ENCODE measurements around the gene ADGRL3.

The ADGRL3 gene

DNA sequence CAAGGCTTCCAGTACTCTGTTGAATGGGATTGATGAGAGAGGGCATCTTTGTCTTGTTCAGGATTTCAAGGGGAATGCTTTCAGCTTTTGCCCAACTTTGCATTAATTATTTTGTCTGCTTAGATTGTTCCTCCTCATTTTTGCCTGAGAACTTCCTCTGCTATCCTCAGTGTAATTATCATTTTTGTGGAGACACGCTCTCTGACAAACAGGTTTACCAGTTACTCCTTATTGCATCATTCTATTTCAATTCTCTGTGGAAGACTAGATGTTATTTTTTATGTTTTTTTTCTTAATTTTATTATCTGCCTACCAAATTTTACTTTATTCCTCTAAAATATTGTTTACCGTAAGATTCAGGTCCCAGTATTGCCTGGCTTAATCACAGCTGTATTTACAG lies 349.2 kb downstream of the ADGRL3 start:
- DNase-seq (ENCODE audit: low read depth, low spot score), result no peak

GRCh38 chr4:61553557-61554125 lies 353.5 kb downstream of the ADGRL3 start:
- no peak for DNase-seq (ENCODE audit: low read depth, low spot score)

DNA sequence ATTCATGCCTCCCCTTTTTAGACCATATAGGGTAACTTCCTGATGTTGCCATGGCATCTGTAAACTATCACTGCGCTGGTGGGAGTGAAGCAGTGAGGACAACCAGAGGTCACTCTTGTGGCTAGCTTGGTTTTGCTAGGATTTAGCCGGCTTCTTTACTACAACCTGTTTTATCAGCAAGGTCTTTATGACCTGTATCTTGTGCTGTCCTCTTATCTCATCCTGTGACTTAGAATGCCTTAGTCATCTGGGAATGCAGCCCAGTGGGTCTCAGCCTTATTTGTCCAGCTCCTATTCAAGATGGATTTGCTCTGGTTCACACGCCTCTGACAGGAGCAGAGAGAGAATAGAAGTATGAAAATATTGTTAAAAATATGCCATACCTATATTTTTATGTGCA lies 355.7 kb downstream of the ADGRL3 start:
- DNase-seq (ENCODE audit: low read depth, low spot score), result no peak

DNA sequence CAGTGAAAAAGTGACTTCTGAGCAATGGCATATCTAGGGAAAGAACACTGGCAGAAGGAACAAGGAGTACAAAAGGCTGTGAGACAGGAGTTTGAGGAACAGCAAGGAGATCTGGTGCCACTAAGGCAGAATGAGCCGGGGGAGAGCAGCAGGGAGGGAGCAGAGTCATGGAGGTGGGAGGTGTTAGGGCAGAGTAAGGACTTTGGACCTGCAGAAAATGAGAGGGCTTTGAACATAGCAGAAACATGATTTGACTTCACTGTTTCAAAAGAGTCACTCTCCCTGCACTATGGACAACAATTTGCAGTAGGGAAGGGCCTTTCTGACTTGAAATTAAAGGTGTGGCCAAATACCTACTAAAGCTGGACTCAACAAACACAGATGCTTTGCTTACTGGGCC lies 356.2 kb downstream of the ADGRL3 start:
- no peak for DNase-seq (ENCODE audit: low read depth, low spot score)

DNA sequence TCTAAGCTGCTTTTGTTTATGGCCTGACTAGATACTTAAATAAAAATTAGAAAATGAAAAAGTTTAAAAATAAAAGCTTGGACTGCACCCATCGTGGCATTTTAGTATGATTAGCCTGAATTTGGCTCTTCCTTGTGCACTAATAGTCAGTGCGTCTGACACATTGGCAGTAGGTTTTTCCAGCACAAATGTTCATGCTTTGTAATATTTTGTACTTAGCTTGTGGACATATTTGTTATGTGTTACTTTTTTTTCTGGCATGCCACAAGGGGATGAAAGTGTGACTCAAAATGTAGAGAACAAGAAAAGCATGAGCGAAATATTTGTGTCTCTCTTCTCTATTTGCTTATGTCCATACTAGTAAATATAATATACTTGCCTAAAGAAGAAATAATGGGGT lies 359.3 kb downstream of the ADGRL3 start:
- no peak for DNase-seq (ENCODE audit: low read depth, low spot score)

DNA sequence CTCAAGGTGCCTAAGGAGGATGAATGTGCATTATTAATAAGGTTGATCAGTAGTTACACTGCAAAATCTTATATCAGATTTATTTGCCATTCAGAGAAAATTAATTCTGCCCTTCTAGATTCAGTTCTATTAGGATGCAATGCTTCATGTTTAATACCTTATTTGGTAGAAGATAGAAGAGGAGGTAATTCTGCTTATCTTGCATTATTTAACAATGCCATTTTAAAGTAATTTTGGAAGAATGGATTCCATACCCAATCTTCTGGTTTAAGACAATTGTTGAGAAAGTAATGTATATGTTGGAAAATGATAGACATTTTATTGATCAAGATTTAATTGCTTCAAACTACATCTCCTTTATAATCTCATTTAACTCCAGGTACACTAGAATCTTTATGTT lies 360.9 kb downstream of the ADGRL3 start:
- DNase-seq (ENCODE audit: low read depth, low spot score), result no peak

GRCh38 chr4:61571761-61572559 lies 371.8 kb downstream of the ADGRL3 start:
- no peak for DNase-seq (ENCODE audit: low read depth, low spot score)

DNA sequence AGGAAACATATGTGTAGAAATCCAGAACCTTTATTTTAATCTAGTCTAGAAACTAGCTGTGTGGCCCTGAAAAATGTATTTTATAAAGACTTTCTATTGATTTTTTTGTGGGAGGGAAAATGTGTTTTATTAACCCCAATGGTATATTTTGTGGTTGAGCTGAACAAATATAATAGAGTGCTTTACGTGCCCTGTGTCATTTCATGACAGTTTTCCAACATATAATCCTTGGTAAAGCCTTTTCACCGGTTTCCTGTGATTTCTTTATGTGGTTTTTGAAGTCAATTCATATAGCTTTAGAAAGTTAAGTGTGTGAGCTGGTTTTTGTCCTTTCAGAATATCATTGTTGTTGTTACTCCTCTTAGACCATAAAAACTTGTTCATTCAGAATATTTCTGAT lies 375.7 kb downstream of the ADGRL3 start:
- no peak for DNase-seq (ENCODE audit: low read depth, low spot score)

DNA sequence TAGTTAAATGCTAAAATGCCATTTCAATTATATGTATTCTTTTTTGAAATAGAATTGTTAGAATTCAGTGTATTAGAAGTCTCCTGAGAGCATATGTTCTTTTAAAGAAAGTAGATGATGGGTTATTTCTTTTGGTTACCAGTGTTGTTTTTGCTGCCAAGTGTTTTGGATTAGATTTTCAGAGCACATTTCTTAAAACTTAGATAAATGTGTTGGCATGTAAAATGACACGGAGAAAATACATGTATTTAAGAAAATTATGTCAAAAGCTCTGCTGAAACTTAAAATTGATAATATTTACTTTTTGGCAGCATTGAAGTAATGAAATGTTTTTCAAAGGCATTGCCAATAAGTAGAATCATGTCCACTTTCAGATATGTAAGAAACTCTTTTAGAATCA lies 379.7 kb downstream of the ADGRL3 start:
- no peak for DNase-seq (ENCODE audit: low read depth, low spot score)

- no peak for DNase-seq (ENCODE audit: low read depth, low spot score)
Measured at GRCh38 chr4:61580721-61581377, 380.7 kb downstream of the ADGRL3 start.

GRCh38 chr4:61583696-61584095 lies 383.6 kb downstream of the ADGRL3 start:
- no peak for DNase-seq (ENCODE audit: low read depth, low spot score)

GRCh38 chr4:61588621-61589402 lies 388.7 kb downstream of the ADGRL3 start:
- DNase-seq (ENCODE audit: low read depth, low spot score), result no peak

DNA sequence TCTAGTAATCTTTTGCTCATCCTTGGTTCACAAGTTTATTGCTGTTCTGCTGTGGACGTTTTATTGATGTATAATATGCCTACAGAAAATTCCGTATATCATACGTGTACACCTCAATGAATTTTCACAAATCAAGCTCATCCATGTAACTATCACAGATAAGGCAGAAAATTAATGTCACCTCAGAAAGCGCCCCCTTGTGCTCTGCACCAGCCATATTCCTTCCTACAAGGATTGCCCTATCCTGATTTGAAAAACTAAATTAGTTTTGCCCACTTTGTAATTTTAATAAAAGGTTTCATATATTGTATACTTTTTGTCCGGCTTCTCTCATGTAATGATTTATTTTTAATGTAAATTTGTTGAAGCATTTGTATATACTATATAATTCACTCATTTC lies 390.8 kb downstream of the ADGRL3 start:
- DNase-seq (ENCODE audit: low read depth, low spot score), result no peak

- DNase-seq (ENCODE audit: low read depth, low spot score), result no peak
Measured at GRCh38 chr4:61596606-61597340, 396.6 kb downstream of the ADGRL3 start.

DNA sequence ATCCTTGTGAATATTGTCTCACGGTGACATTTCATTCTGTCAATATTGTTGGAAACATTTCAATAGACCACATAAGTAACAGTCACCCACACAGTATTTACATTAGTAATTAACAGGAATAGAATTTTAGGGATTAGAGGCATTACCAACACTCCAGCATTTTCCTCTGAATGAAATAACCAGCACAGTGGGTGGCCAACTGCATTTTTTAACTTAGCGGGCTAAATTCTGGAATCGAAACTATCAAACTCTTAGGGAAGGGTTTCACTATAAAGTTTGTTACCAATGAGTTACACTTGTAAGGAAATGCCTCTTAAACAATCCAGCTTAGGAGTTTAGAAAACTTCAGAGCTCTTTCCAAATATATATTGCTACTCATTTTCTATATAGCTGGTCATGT lies 403.0 kb downstream of the ADGRL3 start:
- no peak for DNase-seq (ENCODE audit: low read depth, low spot score)

DNA sequence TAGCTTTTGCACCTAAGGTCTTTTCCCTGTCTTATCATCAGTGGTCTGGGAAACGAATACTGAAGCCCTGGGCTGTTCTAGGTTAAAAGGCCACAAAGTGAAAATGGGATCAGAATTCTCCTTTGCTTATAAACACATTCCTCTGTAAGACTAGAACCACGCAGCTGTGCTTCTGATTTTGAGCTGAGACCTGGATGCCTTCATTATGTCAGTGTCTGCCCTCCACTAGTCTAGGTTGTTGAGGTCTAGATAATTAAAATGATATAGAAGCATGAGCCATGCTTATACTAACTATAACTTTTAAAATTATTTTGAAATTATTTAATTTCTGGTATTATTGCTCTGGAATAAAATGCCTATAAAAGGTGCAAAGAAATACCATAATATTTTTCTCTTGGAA lies 403.9 kb downstream of the ADGRL3 start:
- no peak for DNase-seq (ENCODE audit: low read depth, low spot score)

- DNase-seq (ENCODE audit: low read depth, low spot score), result no peak
Measured at GRCh38 chr4:61605984-61606383, 405.9 kb downstream of the ADGRL3 start.

DNA sequence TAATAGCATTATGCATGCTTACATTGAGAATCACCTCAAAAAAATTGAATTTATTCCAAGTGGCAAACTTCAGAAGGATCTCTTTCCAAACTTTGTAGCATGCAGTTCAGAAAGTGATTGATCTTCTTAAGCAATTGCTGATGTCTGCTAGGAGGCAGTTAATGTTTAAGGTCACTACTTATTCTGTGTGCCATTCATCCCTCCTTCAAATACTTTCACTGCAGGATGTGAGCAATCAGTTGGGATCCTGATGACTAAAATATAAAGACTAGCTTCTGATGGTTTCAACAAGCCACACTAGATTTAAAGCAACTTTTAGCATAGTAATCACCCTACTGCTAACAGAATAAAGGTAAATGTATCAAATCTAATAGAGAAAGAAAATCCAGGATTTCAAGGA lies 414.1 kb downstream of the ADGRL3 start:
- no peak for DNase-seq (ENCODE audit: low read depth, low spot score)

DNA sequence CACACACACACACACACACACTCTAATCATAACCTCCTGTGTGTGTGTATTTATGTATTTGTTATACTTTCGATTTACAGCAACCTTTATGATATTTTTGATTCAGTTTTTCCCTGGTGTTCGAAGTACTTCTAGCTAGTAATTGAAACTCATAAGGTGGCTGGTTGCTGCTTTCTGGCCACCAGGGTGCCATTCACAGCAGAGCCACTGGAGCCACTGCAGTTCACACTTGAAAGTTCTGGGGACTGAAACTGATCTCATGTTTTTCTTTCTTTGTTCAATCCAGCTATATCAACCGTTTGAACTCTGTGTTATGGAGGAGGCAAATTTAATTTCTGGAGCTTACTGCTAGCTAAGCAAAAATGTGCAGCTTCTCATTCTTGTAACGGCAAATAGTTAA lies 419.4 kb downstream of the ADGRL3 start:
- no peak for DNase-seq (ENCODE audit: low read depth, low spot score)

DNA sequence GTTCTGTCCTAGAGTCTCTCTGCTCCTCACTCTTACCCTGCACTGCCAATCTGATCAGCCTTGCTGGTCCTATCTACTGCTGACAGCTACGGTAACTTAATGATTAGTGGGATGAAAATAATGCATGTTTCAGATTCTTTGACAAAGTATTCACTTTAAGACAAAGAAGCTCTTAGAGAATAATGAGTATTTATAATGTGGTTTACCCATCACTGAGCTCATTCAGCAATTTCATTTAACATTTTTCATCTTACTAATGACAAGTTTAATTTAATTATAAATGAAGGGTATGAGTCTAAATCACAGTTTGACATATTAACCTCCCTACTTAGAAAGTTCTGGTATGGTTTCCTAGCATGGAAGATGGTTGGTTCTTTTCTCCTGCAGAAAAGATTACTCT lies 428.2 kb downstream of the ADGRL3 start:
- DNase-seq (ENCODE audit: low read depth, low spot score), result no peak

- DNase-seq (ENCODE audit: low read depth, low spot score), result no peak
Measured at GRCh38 chr4:61628727-61629126, 428.6 kb downstream of the ADGRL3 start.

DNA sequence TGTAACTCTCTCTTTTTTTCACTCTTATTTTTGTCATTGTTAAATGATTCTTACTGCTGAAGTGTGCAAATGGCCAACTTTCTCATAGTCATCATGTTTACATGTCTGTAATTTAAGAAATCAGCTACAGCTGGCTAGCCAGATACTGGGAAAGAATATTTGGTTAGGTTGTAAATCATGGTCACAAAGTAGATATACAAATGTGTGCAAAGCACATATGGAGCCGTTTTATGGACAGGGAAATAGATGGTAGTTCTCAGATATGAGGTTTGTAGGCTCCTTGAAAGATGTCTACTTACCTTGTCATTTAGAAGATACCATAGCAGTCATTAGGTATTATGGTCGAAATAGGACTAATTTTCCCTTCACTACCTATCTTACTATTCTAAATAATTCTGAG lies 430.4 kb downstream of the ADGRL3 start:
- no peak for DNase-seq (ENCODE audit: low read depth, low spot score)

Measured in smooth muscle cell of the brain vasculature (primary cell).